GM12864 (cell line): ENCODE results near the gene TMPRSS11A.

ENCODE experiments used
- DNase-seq: peaks from one replicate; pipeline ENCODE4 v3.0.0-alpha.2; 2011; ENCODE audit warnings: low read depth
- H3K4me3 ChIP-seq: 2 replicates; pipeline ENCODE4 v1.5.1; 2011; ENCODE audit warnings: mild to moderate bottlenecking, low read depth, low read length, control low read depth
- TF ChIP-seq, protein P1 (sequence below): IDR thresholded peaks from 2 replicates; pipeline ENCODE4 v1.5.1; 2011; ENCODE audit warnings: low read depth, mild to moderate bottlenecking, moderate library complexity, low read length, control low read depth, inconsistent platforms; ENCODE audit errors: missing control alignments

Gene TMPRSS11A

DNA sequence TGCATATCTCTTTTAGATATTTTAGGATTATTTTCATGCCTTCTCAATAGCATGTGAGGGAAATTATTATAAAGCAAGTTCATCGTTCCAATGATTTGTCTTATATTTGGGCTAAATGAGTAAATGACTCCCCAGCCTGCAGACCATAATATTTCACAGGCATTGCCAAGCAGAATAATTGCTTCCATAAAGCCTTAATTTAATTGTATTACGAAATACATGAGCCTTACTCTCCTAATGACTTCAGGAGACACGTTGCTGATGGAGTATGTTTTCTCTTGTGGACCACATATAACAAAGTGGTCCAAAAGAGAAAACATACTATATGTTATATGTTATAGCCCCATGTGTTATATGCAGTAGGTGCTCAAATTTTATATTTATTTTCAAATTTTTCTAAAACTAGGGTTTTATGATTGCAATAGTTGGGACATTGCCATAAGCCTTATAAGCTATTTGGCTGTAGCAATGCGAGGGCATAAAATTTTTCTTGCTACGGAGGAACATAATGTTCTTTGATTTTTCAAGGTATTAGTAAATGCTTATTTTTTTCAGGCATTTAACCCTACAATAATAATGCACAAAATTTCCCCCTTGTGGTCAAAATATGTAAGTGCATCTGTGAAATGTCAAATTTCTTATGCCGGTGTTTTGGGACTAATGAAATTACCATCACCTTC lies 53.2 kb downstream of the TMPRSS11A start:
- no peak overlapping the region for H3K4me3 ChIP-seq
- DNase-seq, result no peak
- TF ChIP-seq, protein P1, sequence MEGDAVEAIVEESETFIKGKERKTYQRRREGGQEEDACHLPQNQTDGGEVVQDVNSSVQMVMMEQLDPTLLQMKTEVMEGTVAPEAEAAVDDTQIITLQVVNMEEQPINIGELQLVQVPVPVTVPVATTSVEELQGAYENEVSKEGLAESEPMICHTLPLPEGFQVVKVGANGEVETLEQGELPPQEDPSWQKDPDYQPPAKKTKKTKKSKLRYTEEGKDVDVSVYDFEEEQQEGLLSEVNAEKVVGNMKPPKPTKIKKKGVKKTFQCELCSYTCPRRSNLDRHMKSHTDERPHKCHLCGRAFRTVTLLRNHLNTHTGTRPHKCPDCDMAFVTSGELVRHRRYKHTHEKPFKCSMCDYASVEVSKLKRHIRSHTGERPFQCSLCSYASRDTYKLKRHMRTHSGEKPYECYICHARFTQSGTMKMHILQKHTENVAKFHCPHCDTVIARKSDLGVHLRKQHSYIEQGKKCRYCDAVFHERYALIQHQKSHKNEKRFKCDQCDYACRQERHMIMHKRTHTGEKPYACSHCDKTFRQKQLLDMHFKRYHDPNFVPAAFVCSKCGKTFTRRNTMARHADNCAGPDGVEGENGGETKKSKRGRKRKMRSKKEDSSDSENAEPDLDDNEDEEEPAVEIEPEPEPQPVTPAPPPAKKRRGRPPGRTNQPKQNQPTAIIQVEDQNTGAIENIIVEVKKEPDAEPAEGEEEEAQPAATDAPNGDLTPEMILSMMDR, result peak; percentile 48

- TF ChIP-seq, protein P1, result no peak
- DNase-seq, result no peak
- no peak overlapping the region for H3K4me3 ChIP-seq
These were observed 55.6 kb downstream of the TMPRSS11A start for GRCh38 chr4:67907650-67908049.

- DNase-seq, result no peak
- no peak overlapping the region for H3K4me3 ChIP-seq
- TF ChIP-seq, protein P1, result no peak
These were observed 64.2 kb downstream of the TMPRSS11A start for GRCh38 chr4:67899096-67899495.

- no peak for DNase-seq
- H3K4me3 ChIP-seq, result no peak overlapping the region
- TF ChIP-seq, protein P1, result no peak
These were observed 65.6 kb downstream of the TMPRSS11A start for GRCh38 chr4:67897686-67898085.

- DNase-seq, result no peak
- TF ChIP-seq, protein P1, result no peak
- H3K4me3 ChIP-seq, result no peak overlapping the region
These were observed 66.8 kb downstream of the TMPRSS11A start for GRCh38 chr4:67896421-67897065.

DNA sequence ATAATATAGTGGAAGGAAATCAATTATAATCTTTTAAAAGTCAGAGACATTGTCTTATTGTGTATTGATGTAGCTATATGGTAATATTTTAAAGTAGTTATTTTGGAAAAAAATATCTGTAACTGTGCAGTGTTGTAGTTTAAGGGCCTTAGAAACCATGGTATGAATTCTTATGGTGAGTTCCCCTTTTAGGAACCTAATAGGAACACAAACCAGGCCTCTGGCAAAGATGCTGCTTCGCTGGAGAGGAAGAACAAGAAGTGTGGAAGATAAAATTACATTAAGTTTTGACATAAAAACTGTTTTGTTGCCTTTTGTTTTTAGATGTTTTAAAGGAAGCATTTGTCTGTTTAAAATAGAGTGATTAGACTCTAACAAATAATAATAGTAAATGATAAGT lies 68.6 kb downstream of the TMPRSS11A start:
- DNase-seq, result no peak
- TF ChIP-seq, protein P1, result no peak
- H3K4me3 ChIP-seq, result no peak overlapping the region

DNA sequence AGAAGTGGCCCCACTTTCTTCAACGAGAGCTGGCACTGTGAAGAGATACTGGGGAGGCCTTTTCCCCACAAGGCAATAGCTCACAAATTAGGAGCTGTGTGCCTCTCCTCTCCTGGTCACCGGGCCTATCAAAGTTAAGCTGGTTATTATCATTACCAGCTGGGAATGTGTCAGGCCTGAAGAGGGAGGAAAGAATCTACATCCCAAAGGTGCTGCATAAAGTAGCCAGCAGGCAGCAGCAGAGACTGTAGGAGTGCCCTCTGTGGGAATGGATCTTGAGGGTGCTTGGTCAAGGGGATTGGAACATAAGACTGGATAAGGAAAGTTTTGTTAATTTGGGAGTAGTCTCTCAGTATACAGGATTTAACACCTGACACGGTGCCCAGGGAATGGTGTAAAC lies 70.4 kb downstream of the TMPRSS11A start:
- TF ChIP-seq, protein P1, result no peak
- H3K4me3 ChIP-seq, result no peak overlapping the region
- DNase-seq, result no peak
